Measurements from ENCODE around the gene PNLIPRP2.

The PNLIPRP2 gene

GRCh38 chr10:116659049-116659670 lies 38.4 kb downstream of the PNLIPRP2 start:
- no peaks in the 10 kb centered on the region for H3K36me3 ChIP-seq (ENCODE audit: insufficient read depth, low read length)
- no peak overlapping the region for H3K4me2 ChIP-seq (ENCODE audit: low read length)
- H3K4me3 ChIP-seq (ENCODE audit: low read length), result no peak overlapping the region
- no peaks in the 10 kb centered on the region for H3K4me1 ChIP-seq (ENCODE audit: control insufficient read depth, insufficient read depth, low read length)
- peaks cover 2% of the 10 kb centered on the region for H3K27me3 ChIP-seq (ENCODE audit: control insufficient read depth, insufficient read depth, low read length)
- no peaks in the 10 kb centered on the region for H3K9me3 ChIP-seq (replicated peaks; ENCODE audit: low read length)
- no peak overlapping the region for H3K9ac ChIP-seq (ENCODE audit: low read depth, low read length)

- no peak overlapping the region for H3K4me2 ChIP-seq (ENCODE audit: low read length)
- no peak overlapping the region for H3K4me3 ChIP-seq (ENCODE audit: low read length)
- H3K27me3 ChIP-seq (ENCODE audit: control insufficient read depth, insufficient read depth, low read length), result peaks cover 2% of the 10 kb centered on the region
- H3K9ac ChIP-seq (ENCODE audit: low read depth, low read length), result no peak overlapping the region
- H3K4me1 ChIP-seq (ENCODE audit: control insufficient read depth, insufficient read depth, low read length), result peaks cover 5% of the 10 kb centered on the region
- H3K9me3 ChIP-seq (replicated peaks; ENCODE audit: low read length), result no peaks in the 10 kb centered on the region
- no peaks in the 10 kb centered on the region for H3K36me3 ChIP-seq (ENCODE audit: insufficient read depth, low read length)
Observed at GRCh38 chr10:116660860-116661259, 40.1 kb downstream of the PNLIPRP2 start.

GRCh38 chr10:116663342-116663741 lies 42.6 kb downstream of the PNLIPRP2 start:
- no peak overlapping the region for H3K4me3 ChIP-seq (ENCODE audit: low read length)
- H3K9ac ChIP-seq (ENCODE audit: low read depth, low read length), result no peak overlapping the region
- H3K4me1 ChIP-seq (ENCODE audit: control insufficient read depth, insufficient read depth, low read length), result peaks cover 7% of the 10 kb centered on the region
- no peak overlapping the region for H3K4me2 ChIP-seq (ENCODE audit: low read length)
- peaks cover 2% of the 10 kb centered on the region for H3K27me3 ChIP-seq (ENCODE audit: control insufficient read depth, insufficient read depth, low read length)
- H3K36me3 ChIP-seq (ENCODE audit: insufficient read depth, low read length), result no peaks in the 10 kb centered on the region
- H3K9me3 ChIP-seq (replicated peaks; ENCODE audit: low read length), result no peaks in the 10 kb centered on the region

GRCh38 chr10:116664631-116665030 lies 43.9 kb downstream of the PNLIPRP2 start:
- Histone ChIP-seq H3K4me2 (ENCODE audit: low read length) (no peak overlapping the region), H3K36me3 (ENCODE audit: insufficient read depth, low read length) (no peaks in the 10 kb centered on the region), H3K9me3 (replicated peaks; ENCODE audit: low read length) (no peaks in the 10 kb centered on the region), H3K4me3 (ENCODE audit: low read length) (no peak overlapping the region), H3K9ac (ENCODE audit: low read depth, low read length) (no peak overlapping the region), H3K27me3 (ENCODE audit: control insufficient read depth, insufficient read depth, low read length) (no peaks in the 10 kb centered on the region), H3K4me1 (ENCODE audit: control insufficient read depth, insufficient read depth, low read length) (peaks cover 7% of the 10 kb centered on the region)

- Histone ChIP-seq H3K4me3 (ENCODE audit: low read length) (peak overlapping the region; percentile 58), H3K4me1 (ENCODE audit: control insufficient read depth, insufficient read depth, low read length) (peaks cover 7% of the 10 kb centered on the region), H3K27me3 (ENCODE audit: control insufficient read depth, insufficient read depth, low read length) (no peaks in the 10 kb centered on the region), H3K4me2 (ENCODE audit: low read length) (peak overlapping the region; percentile 80), H3K9me3 (replicated peaks; ENCODE audit: low read length) (no peaks in the 10 kb centered on the region), H3K36me3 (ENCODE audit: insufficient read depth, low read length) (no peaks in the 10 kb centered on the region), H3K9ac (ENCODE audit: low read depth, low read length) (no peak overlapping the region)
Observed at GRCh38 chr10:116665541-116666125, 44.9 kb downstream of the PNLIPRP2 start.

GRCh38 chr10:116667484-116667883 lies 46.7 kb downstream of the PNLIPRP2 start:
- no peaks in the 10 kb centered on the region for H3K27me3 ChIP-seq (ENCODE audit: control insufficient read depth, insufficient read depth, low read length)
- no peak overlapping the region for H3K4me3 ChIP-seq (ENCODE audit: low read length)
- no peak overlapping the region for H3K9ac ChIP-seq (ENCODE audit: low read depth, low read length)
- H3K4me1 ChIP-seq (ENCODE audit: control insufficient read depth, insufficient read depth, low read length), result peaks cover 12% of the 10 kb centered on the region
- H3K36me3 ChIP-seq (ENCODE audit: insufficient read depth, low read length), result no peaks in the 10 kb centered on the region
- H3K4me2 ChIP-seq (ENCODE audit: low read length), result no peak overlapping the region
- H3K9me3 ChIP-seq (replicated peaks; ENCODE audit: low read length), result no peaks in the 10 kb centered on the region

- no peaks in the 10 kb centered on the region for H3K27me3 ChIP-seq (ENCODE audit: control insufficient read depth, insufficient read depth, low read length)
Observed at GRCh38 chr10:116668018-116668417, 47.3 kb downstream of the PNLIPRP2 start.

GRCh38 chr10:116668446-116668845 lies 47.7 kb downstream of the PNLIPRP2 start:
- Histone ChIP-seq H3K4me1 (ENCODE audit: control insufficient read depth, insufficient read depth, low read length) (peaks cover 12% of the 10 kb centered on the region), H3K36me3 (ENCODE audit: insufficient read depth, low read length) (no peaks in the 10 kb centered on the region), H3K9ac (ENCODE audit: low read depth, low read length) (no peak overlapping the region), H3K9me3 (replicated peaks; ENCODE audit: low read length) (no peaks in the 10 kb centered on the region), H3K4me3 (ENCODE audit: low read length) (no peak overlapping the region), H3K27me3 (ENCODE audit: control insufficient read depth, insufficient read depth, low read length) (no peaks in the 10 kb centered on the region), H3K4me2 (ENCODE audit: low read length) (no peak overlapping the region)

More at GRCh38 chr10:116668018-116668417, 47.3 kb downstream of the PNLIPRP2 start:
- no peak overlapping the region for H3K4me3 ChIP-seq (ENCODE audit: low read length)
- H3K9ac ChIP-seq (ENCODE audit: low read depth, low read length), result no peak overlapping the region
- H3K36me3 ChIP-seq (ENCODE audit: insufficient read depth, low read length), result no peaks in the 10 kb centered on the region
- no peak overlapping the region for H3K4me2 ChIP-seq (ENCODE audit: low read length)
- no peaks in the 10 kb centered on the region for H3K9me3 ChIP-seq (replicated peaks; ENCODE audit: low read length)
- peaks cover 12% of the 10 kb centered on the region for H3K4me1 ChIP-seq (ENCODE audit: control insufficient read depth, insufficient read depth, low read length)

- H3K4me2 ChIP-seq (ENCODE audit: low read length), result no peak overlapping the region
- H3K4me1 ChIP-seq (ENCODE audit: control insufficient read depth, insufficient read depth, low read length), result peaks cover 12% of the 10 kb centered on the region
- H3K9ac ChIP-seq (ENCODE audit: low read depth, low read length), result no peak overlapping the region
- H3K4me3 ChIP-seq (ENCODE audit: low read length), result no peak overlapping the region
- H3K9me3 ChIP-seq (replicated peaks; ENCODE audit: low read length), result no peaks in the 10 kb centered on the region
- no peaks in the 10 kb centered on the region for H3K36me3 ChIP-seq (ENCODE audit: insufficient read depth, low read length)
- no peaks in the 10 kb centered on the region for H3K27me3 ChIP-seq (ENCODE audit: control insufficient read depth, insufficient read depth, low read length)
Observed at GRCh38 chr10:116669080-116669479, 48.3 kb downstream of the PNLIPRP2 start.

GRCh38 chr10:116669832-116670644 lies 49.3 kb downstream of the PNLIPRP2 start:
- no peaks in the 10 kb centered on the region for H3K36me3 ChIP-seq (ENCODE audit: insufficient read depth, low read length)
- no peaks in the 10 kb centered on the region for H3K27me3 ChIP-seq (ENCODE audit: control insufficient read depth, insufficient read depth, low read length)
- no peak overlapping the region for H3K9ac ChIP-seq (ENCODE audit: low read depth, low read length)
- H3K4me3 ChIP-seq (ENCODE audit: low read length), result no peak overlapping the region
- H3K4me1 ChIP-seq (ENCODE audit: control insufficient read depth, insufficient read depth, low read length), result peaks cover 12% of the 10 kb centered on the region
- no peaks in the 10 kb centered on the region for H3K9me3 ChIP-seq (replicated peaks; ENCODE audit: low read length)
- H3K4me2 ChIP-seq (ENCODE audit: low read length), result no peak overlapping the region

- no peak overlapping the region for H3K9ac ChIP-seq (ENCODE audit: low read depth, low read length)
Observed at GRCh38 chr10:116670706-116671105, 50.0 kb downstream of the PNLIPRP2 start.

More at GRCh38 chr10:116670706-116671105, 50.0 kb downstream of the PNLIPRP2 start:
- Histone ChIP-seq H3K27me3 (ENCODE audit: control insufficient read depth, insufficient read depth, low read length) (no peaks in the 10 kb centered on the region), H3K4me2 (ENCODE audit: low read length) (no peak overlapping the region), H3K4me3 (ENCODE audit: low read length) (no peak overlapping the region), H3K4me1 (ENCODE audit: control insufficient read depth, insufficient read depth, low read length) (peaks cover 8% of the 10 kb centered on the region), H3K9me3 (replicated peaks; ENCODE audit: low read length) (no peaks in the 10 kb centered on the region), H3K36me3 (ENCODE audit: insufficient read depth, low read length) (no peaks in the 10 kb centered on the region)
